ENCODE measurements around the gene MCF2L2.
"Not testable (repeated sequence)": the region's sequence is repeated elsewhere in the genome, so short reads cannot be mapped to it uniquely, and the experiment has no call there.

MCF2L2 gene

GRCh38 chr3:183428447-183429211 is at the start of gene MCF2L2:
TSS of gene MCF2L2 (minus strand) at chr3:183428619. CDS start at chr3:183427977, 642 bp downstream.
- DNase-seq (ENCODE audit: low read depth): peak; percentile 29
- no peak for TF ChIP-seq CTCF (IDR thresholded peaks at IDR 0.05; ENCODE audit: low read length, missing control alignments)
- H3K4me3 ChIP-seq (replicated peaks; ENCODE audit: low read depth, low read length): peak within 1 kb of the TSS; percentile 64

GRCh38 chr3:183477801-183478456 is 49.5 kb upstream of the MCF2L2 start:
- no peak for TF ChIP-seq CTCF (IDR thresholded peaks at IDR 0.05; ENCODE audit: low read length, missing control alignments)
- no peak overlapping the region for H3K4me3 ChIP-seq (replicated peaks; ENCODE audit: low read depth, low read length)
- no peak for DNase-seq (ENCODE audit: low read depth)

- H3K4me3 ChIP-seq (replicated peaks; ENCODE audit: low read depth, low read length); DNase-seq (ENCODE audit: low read depth): not testable (repeated sequence)
These were observed 47.3 kb upstream of the MCF2L2 start for GRCh38 chr3:183475764-183476162.

GRCh38 chr3:183475016-183475763 is 46.8 kb upstream of the MCF2L2 start:
- DNase-seq (ENCODE audit: low read depth): peak; percentile 34
- no peak overlapping the region for H3K4me3 ChIP-seq (replicated peaks; ENCODE audit: low read depth, low read length)
- TF ChIP-seq CTCF (IDR thresholded peaks at IDR 0.05; ENCODE audit: low read length, missing control alignments): no peak

- DNase-seq (ENCODE audit: low read depth): no peak
- no peak overlapping the region for H3K4me3 ChIP-seq (replicated peaks; ENCODE audit: low read depth, low read length)
- TF ChIP-seq CTCF (IDR thresholded peaks at IDR 0.05; ENCODE audit: low read length, missing control alignments): no peak
These were observed 45.5 kb upstream of the MCF2L2 start for GRCh38 chr3:183473969-183474368.

- no peak for TF ChIP-seq CTCF (IDR thresholded peaks at IDR 0.05; ENCODE audit: low read length, missing control alignments)
- DNase-seq (ENCODE audit: low read depth): no peak
- no peak overlapping the region for H3K4me3 ChIP-seq (replicated peaks; ENCODE audit: low read depth, low read length)
These were observed 43.7 kb upstream of the MCF2L2 start for GRCh38 chr3:183472155-183472554.

- TF ChIP-seq CTCF (IDR thresholded peaks at IDR 0.05; ENCODE audit: low read length, missing control alignments): no peak
- H3K4me3 ChIP-seq (replicated peaks; ENCODE audit: low read depth, low read length): no peak overlapping the region
- DNase-seq (ENCODE audit: low read depth): peak; percentile 25
These were observed 40.0 kb upstream of the MCF2L2 start for GRCh38 chr3:183468424-183468823.
